Osteoblast (primary cell): Measurements from ENCODE around the gene ITPRIP. TPM values are rescaled to one million over a fixed set of nuclear protein-coding genes. Genes with fewer than 3 reads are reported as not detected.

Experiments used
- DNase-seq: peaks from one replicate; pipeline ENCODE4 v3.0.0; 2011; ENCODE audit warnings: low spot score, mixed read lengths; ENCODE audit not compliant: insufficient read length; ENCODE audit errors: missing footprints
- H2AFZ ChIP-seq: 2 replicates; pipeline ENCODE4 v1.6.0; 2011; ENCODE audit warnings: mild to moderate bottlenecking, low read length
- H3K27ac ChIP-seq: 2 replicates; pipeline ENCODE4 v1.5.1; 2011; ENCODE audit warnings: mild to moderate bottlenecking, low read depth, low read length, moderate library complexity
- H3K27me3 ChIP-seq: 2 replicates; pipeline ENCODE4 v1.6.0; 2012; ENCODE audit warnings: mild to moderate bottlenecking, control low read depth, inconsistent platforms, low read length, moderate library complexity; ENCODE audit not compliant: insufficient read depth
- H3K36me3 ChIP-seq: 2 replicates; pipeline ENCODE4 v1.5.1; 2011; ENCODE audit warnings: mild to moderate bottlenecking, low read length, control low read depth, moderate library complexity; ENCODE audit not compliant: insufficient read depth
- H3K4me1 ChIP-seq: 2 replicates; pipeline ENCODE4 v1.5.1; 2011; ENCODE audit warnings: mild to moderate bottlenecking, low read length, control low read depth, moderate library complexity; ENCODE audit not compliant: insufficient read depth
- H3K4me2 ChIP-seq: 2 replicates; pipeline ENCODE4 v1.6.0; 2011; ENCODE audit warnings: mild to moderate bottlenecking, low read length; ENCODE audit not compliant: insufficient read depth
- H3K4me3 ChIP-seq: fragments of 200-600 bp; sonication (generic); 3 replicates; pipeline ENCODE4 v1.5.1; 2012; ENCODE audit warnings: mild to moderate bottlenecking, low read length, inconsistent platforms; ENCODE audit not compliant: insufficient read depth
- H3K79me2 ChIP-seq: 2 replicates; pipeline ENCODE4 v1.6.0; 2012; ENCODE audit warnings: mild to moderate bottlenecking, low read length, control low read depth, inconsistent platforms; ENCODE audit not compliant: insufficient read depth
- H3K9me3 ChIP-seq: 2 replicates; pipeline ENCODE4 v1.5.1; 2011; ENCODE audit warnings: low read depth, low read length, control low read depth
- H4K20me1 ChIP-seq: 2 replicates; pipeline ENCODE4 v1.6.0; 2012; ENCODE audit warnings: mild to moderate bottlenecking, low read length, control low read depth; ENCODE audit not compliant: insufficient read depth
- CTCF ChIP-seq: IDR thresholded peaks from 2 replicates; pipeline ENCODE4 v1.5.1; 2011; ENCODE audit warnings: mild to moderate bottlenecking, low read depth, low read length, moderate library complexity; ENCODE audit errors: extremely low read depth
- total RNA-seq: library from RNA; depleted of rRNA; stranded (reverse); fragments of >200 nt; gene quantifications from 2 replicates; pipeline ENCODE4 v1.2.3, GENCODE V29; 2012

Gene ITPRIP, protein sequence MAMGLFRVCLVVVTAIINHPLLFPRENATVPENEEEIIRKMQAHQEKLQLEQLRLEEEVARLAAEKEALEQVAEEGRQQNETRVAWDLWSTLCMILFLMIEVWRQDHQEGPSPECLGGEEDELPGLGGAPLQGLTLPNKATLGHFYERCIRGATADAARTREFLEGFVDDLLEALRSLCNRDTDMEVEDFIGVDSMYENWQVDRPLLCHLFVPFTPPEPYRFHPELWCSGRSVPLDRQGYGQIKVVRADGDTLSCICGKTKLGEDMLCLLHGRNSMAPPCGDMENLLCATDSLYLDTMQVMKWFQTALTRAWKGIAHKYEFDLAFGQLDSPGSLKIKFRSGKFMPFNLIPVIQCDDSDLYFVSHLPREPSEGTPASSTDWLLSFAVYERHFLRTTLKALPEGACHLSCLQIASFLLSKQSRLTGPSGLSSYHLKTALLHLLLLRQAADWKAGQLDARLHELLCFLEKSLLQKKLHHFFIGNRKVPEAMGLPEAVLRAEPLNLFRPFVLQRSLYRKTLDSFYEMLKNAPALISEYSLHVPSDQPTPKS
- total RNA-seq, result 14.8 and 16.5 TPM in 2 replicates

- peak; percentile 91 for DNase-seq
- peaks cover 56% of the 10 kb centered on the region for H3K79me2 ChIP-seq
- H4K20me1 ChIP-seq, result peaks cover 30% of the 10 kb centered on the region
- H3K9me3 ChIP-seq, result no peaks in the 10 kb centered on the region
- H3K27me3 ChIP-seq, result no peaks in the 10 kb centered on the region
- peaks cover 14% of the 10 kb centered on the region for H3K36me3 ChIP-seq
- peak within 1 kb of the TSS; percentile 86 for H2AFZ ChIP-seq
- TF ChIP-seq CTCF, result no peak
- peak within 1 kb of the TSS; percentile 98 for H3K4me2 ChIP-seq
- peak within 1 kb of the TSS; percentile 97 for H3K4me3 ChIP-seq
- peak within 1 kb of the TSS; percentile 98 for H3K27ac ChIP-seq
- H3K4me1 ChIP-seq, result peaks cover 44% of the 10 kb centered on the region
Measured at GRCh38 chr10:104337985-104338735, at the start of gene ITPRIP. TSS of gene ITPRIP (minus strand) at chr10:104338465. CDS start at chr10:104316051, 22,414 bp downstream.

DNA sequence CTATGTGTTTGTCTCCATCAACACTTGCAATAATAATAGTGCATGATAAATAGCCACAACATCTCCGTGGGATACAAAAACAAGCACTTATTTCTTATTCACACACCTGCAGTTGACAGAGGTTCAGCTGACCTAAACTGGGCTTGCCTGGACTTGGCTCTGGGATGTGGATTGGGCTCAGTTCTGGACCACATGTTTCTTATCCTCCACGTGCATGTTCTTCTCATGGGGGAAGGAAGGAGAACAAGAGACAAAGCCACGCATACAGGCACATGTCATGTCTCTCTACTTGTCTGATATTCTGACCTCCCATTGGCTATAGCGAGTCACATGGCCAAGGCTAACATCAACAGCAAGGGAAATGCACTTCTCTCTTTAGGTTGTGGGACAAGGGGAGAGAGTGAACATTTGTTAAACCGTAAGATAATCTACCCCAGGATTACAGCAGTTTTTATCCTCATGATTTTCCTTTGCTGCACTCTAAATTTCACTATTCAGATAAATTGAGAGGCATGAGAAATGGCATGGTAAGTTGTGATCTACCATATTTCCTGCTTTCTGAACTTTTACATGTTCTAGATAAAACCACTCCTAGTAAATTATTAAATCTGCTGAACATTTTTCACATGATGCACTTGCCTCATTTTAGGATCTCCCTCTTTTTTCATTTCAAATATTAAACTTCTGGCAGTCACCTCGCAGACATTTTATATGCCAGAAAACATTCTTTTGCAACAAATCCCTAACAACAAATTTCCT lies 49.0 kb upstream of the ITPRIP start:
- Histone ChIP-seq H3K4me2 (no peak overlapping the region), H3K27ac (no peak overlapping the region), H3K27me3 (peaks cover 3% of the 10 kb centered on the region), H4K20me1 (no peaks in the 10 kb centered on the region), H3K9me3 (no peaks in the 10 kb centered on the region), H3K4me1 (no peaks in the 10 kb centered on the region), H2AFZ (no peak overlapping the region), H3K79me2 (no peaks in the 10 kb centered on the region), H3K36me3 (no peaks in the 10 kb centered on the region), H3K4me3 (no peak overlapping the region)
- no peak for TF ChIP-seq CTCF
- no peak for DNase-seq

DNA sequence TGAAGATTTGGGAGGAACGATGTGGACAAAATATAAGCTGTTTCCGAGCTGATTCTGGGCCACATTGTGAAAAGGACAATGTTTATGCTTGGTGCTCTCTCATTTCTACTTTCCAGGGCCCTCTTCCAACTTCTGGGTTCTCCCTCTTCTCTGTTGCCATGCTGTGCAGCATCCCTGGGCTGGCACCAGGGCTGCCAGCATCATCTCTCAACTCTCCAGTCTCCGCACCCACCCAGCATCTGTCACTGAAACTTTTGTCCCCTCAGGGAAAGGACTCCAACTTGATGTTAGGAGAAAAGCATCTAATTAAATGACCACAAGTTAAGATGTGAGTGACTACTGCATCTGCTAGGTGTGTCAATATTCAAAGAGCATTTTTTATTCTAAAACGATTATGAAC lies 42.1 kb upstream of the ITPRIP start:
- Histone ChIP-seq H3K27me3 (no peaks in the 10 kb centered on the region), H2AFZ (no peak overlapping the region), H3K4me3 (no peak overlapping the region), H3K4me2 (no peak overlapping the region), H3K79me2 (no peaks in the 10 kb centered on the region), H3K4me1 (no peaks in the 10 kb centered on the region), H3K27ac (no peak overlapping the region), H4K20me1 (no peaks in the 10 kb centered on the region), H3K36me3 (no peaks in the 10 kb centered on the region), H3K9me3 (no peaks in the 10 kb centered on the region)
- TF ChIP-seq CTCF, result no peak
- no peak for DNase-seq
